Measurements from ENCODE around the gene RAB13.

The RAB13 gene

DNA sequence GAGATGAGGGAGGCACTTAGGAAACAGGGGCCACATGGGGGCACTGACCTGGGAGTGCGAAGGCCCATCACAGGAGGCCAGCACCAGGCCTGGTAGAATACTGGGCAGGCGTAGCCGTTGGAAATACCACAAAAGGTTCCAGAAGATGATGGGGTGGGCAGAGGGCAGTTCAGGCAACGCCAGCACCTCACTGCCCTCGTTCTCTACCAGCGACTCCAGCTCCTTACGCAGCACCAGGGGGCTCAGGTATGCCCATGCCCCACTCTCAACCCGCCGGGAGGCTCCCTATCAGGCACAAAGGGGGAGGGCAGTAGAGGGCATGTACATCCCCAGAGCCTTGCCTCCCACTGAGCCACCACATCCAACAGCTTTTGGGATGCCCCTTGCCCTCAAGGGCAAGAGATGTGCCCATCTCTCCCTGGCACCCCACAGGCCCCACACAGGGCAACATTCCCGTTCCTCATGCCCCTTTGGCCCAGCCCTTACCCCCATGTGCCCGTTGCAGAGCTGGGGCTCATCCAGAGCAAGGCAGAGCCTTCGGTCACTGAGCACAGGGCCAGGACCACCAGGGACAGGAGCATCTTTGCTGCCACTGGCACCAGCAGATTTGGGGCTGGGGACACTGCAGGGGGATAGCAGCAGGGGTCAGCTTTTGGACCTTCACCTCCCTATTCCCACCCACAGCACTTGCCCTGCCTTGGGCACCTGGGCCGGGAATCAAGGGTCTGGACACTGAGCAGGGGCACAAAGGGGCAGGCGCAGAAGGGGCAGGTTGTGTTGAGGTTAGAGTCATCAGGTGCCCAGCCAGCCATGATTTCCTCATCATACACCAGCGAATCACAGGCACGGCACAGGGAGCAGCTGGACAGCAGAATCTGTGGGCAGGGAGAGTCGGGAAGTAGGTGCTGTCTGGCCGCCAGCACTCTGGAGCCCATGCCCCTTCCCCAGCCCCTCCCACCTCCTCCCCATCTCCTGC lies 53.7 kb downstream of the RAB13 start:
- DNase-seq = peak; percentile 33
